ENCODE results near the gene SLC39A11.
"Not testable (repeated sequence)": the region's sequence is repeated elsewhere in the genome, so short reads cannot be mapped to it uniquely, and the experiment has no call there.

Gene SLC39A11

GRCh38 chr17:72797142-72797541, 295.3 kb downstream of the SLC39A11 start:
- H3K27me3 Mint-ChIP-seq = no peaks in the 10 kb centered on the region
- H3K4me1 Mint-ChIP-seq (ENCODE audit: low read depth) = no peaks in the 10 kb centered on the region
- peaks cover 61% of the 10 kb centered on the region for H3K36me3 Mint-ChIP-seq
- no peak overlapping the region for H3K27ac Mint-ChIP-seq
- peaks cover 32% of the 10 kb centered on the region for H3K9me3 Mint-ChIP-seq (ENCODE audit: low read depth)
- no peak overlapping the region for H3K4me3 Mint-ChIP-seq

DNA sequence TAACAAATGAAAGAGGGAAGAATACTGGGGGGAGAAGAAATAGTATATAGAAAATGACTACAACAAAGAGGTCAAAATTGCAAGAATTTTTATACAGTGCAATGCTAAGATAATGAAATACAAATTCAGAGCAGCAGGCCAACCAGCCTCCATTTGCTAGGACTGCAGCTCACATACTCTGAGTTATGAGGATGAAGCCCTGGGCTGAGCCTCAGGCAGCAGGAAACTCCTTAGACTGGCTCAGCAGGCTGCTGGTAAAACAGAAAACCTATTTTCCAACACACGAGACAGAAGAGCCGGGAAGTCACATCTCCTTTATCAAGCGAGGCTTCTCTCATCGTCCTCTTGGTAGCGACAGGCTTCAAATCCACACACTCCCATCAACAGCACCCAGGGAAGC, 296.5 kb downstream of the SLC39A11 start:
- Mint-ChIP-seq H3K27ac (no peak overlapping the region), H3K27me3 (no peaks in the 10 kb centered on the region), H3K36me3 (peaks cover 67% of the 10 kb centered on the region), H3K9me3 (ENCODE audit: low read depth) (peaks cover 36% of the 10 kb centered on the region), H3K4me3 (no peak overlapping the region), H3K4me1 (ENCODE audit: low read depth) (no peaks in the 10 kb centered on the region)

- H3K36me3 Mint-ChIP-seq = peaks cover 59% of the 10 kb centered on the region
- H3K27ac Mint-ChIP-seq = no peak overlapping the region
- H3K27me3 Mint-ChIP-seq = no peaks in the 10 kb centered on the region
- H3K9me3 Mint-ChIP-seq (ENCODE audit: low read depth) = peaks cover 26% of the 10 kb centered on the region
- no peak overlapping the region for H3K4me3 Mint-ChIP-seq
- no peaks in the 10 kb centered on the region for H3K4me1 Mint-ChIP-seq (ENCODE audit: low read depth)
Measured at GRCh38 chr17:72794152-72794551, 298.3 kb downstream of the SLC39A11 start.

GRCh38 chr17:72792771-72793170, 299.7 kb downstream of the SLC39A11 start:
- H3K9me3 Mint-ChIP-seq (ENCODE audit: low read depth) = peaks cover 26% of the 10 kb centered on the region
- H3K36me3 Mint-ChIP-seq = peaks cover 51% of the 10 kb centered on the region
- no peaks in the 10 kb centered on the region for H3K27me3 Mint-ChIP-seq
- no peak overlapping the region for H3K27ac Mint-ChIP-seq
- no peaks in the 10 kb centered on the region for H3K4me1 Mint-ChIP-seq (ENCODE audit: low read depth)
- H3K4me3 Mint-ChIP-seq = no peak overlapping the region

DNA sequence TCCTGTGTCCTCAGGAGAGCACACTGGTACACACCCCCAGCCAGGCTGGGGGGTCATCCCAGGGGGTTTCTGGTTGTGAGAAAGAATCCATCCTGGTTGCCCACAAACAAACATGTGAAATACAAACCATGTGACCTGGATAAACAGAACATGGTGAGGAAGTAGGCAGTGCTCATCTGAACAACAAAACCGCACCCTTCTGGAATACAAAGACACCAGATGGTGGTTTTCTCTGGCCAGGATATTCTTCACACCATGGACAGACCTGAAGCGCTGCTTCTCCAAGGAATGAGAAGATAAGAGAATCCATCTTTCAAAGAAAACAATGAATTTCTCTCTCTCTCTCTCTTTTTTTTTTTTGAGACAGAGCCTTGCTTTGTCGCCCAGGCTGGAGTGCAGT, 302.3 kb downstream of the SLC39A11 start:
- Mint-ChIP-seq H3K36me3 (peaks cover 38% of the 10 kb centered on the region), H3K4me3 (no peak overlapping the region), H3K27me3 (no peaks in the 10 kb centered on the region)

DNA sequence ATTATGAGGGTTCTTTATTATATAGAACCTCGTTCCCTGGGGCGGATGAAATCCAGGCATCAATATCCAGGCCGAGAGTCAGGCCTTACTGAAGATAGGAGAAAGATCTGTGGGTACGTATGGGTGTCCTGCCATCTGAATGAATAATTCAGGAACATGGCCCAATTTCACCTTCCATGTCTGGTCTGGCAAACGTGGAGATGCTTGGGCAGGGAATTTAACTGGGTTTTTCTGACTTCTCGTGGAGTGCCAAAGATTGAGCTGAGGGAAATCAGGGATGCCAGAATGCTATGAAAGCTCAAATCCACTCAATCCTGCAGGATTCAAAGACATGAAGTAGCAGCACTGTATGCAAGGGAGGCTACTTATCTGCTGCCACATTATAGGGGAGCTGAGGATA, 302.8 kb downstream of the SLC39A11 start:
- H3K4me1 Mint-ChIP-seq (ENCODE audit: low read depth) = no peaks in the 10 kb centered on the region
- H3K9me3 Mint-ChIP-seq (ENCODE audit: low read depth) = peaks cover 17% of the 10 kb centered on the region
- H3K4me3 Mint-ChIP-seq = no peak overlapping the region
- H3K27ac Mint-ChIP-seq = no peak overlapping the region
- H3K27me3 Mint-ChIP-seq = no peaks in the 10 kb centered on the region
- peaks cover 33% of the 10 kb centered on the region for H3K36me3 Mint-ChIP-seq

More for the DNA sequence above, 302.3 kb downstream of the SLC39A11 start:
- no peaks in the 10 kb centered on the region for H3K4me1 Mint-ChIP-seq (ENCODE audit: low read depth)
- H3K27ac Mint-ChIP-seq = no peak overlapping the region
- peaks cover 21% of the 10 kb centered on the region for H3K9me3 Mint-ChIP-seq (ENCODE audit: low read depth)

DNA sequence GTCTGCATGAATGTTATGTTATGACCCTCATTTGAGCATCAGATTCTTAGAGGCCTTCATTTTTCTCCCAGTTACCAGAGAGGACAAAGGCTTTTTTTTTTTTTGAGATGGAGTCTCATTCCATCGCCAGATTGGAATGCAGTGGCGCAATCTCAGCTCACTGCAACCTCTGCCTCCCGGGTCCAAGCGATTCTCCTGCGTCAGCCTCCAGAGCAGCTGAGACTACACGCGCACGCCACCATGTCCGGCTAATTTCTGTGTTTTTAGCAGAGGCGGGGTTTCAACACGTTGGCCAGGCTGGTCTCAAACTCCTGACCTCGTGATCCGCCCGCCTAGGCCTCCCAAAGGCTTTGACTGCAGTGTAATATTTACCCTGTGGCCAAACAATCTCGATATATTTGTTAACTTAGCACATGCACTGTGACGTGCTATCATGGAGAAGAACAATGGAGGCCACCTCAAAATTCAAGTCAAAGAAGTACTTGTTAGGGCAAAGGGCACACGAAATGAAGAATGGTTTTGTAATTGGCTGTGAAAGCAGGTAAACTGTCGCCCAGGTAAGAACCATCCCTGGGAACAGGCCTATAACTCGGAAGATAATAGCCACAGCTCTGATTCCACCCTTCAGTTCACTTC, 303.4 kb downstream of the SLC39A11 start:
- Mint-ChIP-seq H3K36me3 (peaks cover 27% of the 10 kb centered on the region), H3K27me3 (no peaks in the 10 kb centered on the region), H3K9me3 (ENCODE audit: low read depth) (peaks cover 13% of the 10 kb centered on the region), H3K27ac (no peak overlapping the region), H3K4me1 (ENCODE audit: low read depth) (no peaks in the 10 kb centered on the region), H3K4me3 (no peak overlapping the region)

DNA sequence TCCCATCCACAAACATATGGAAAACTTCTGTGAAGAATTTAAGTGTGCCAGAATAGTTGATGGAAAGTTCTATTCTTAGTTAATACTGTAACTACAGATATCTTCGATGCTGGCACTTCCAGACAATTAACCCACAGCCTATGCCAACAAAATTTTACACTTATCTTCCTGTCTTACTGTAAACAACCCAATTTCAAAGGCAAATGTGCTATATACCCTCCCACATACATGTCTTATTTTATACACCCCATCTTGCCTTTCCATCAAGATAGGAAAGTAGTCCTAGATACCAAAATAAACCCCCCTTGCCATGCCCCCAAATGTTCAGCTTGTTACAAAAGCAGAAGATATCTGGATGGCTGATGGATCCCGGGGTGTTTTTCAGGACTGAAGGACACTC, 306.3 kb downstream of the SLC39A11 start:
- H3K9me3 Mint-ChIP-seq (ENCODE audit: low read depth) = no peaks in the 10 kb centered on the region
- no peaks in the 10 kb centered on the region for H3K4me1 Mint-ChIP-seq (ENCODE audit: low read depth)
- no peak overlapping the region for H3K27ac Mint-ChIP-seq
- H3K27me3 Mint-ChIP-seq = no peaks in the 10 kb centered on the region
- no peak overlapping the region for H3K4me3 Mint-ChIP-seq
- peaks cover 4% of the 10 kb centered on the region for H3K36me3 Mint-ChIP-seq

GRCh38 chr17:72782985-72783701, 309.3 kb downstream of the SLC39A11 start:
- H3K27me3 Mint-ChIP-seq = no peaks in the 10 kb centered on the region
- H3K4me3 Mint-ChIP-seq = no peak overlapping the region
- no peaks in the 10 kb centered on the region for H3K9me3 Mint-ChIP-seq (ENCODE audit: low read depth)
- H3K4me1 Mint-ChIP-seq (ENCODE audit: low read depth) = no peaks in the 10 kb centered on the region
- no peak overlapping the region for H3K27ac Mint-ChIP-seq
- H3K36me3 Mint-ChIP-seq = no peaks in the 10 kb centered on the region

GRCh38 chr17:72782437-72782836, 310.1 kb downstream of the SLC39A11 start:
- H3K9me3 Mint-ChIP-seq (ENCODE audit: low read depth); H3K36me3 Mint-ChIP-seq; H3K27ac Mint-ChIP-seq; H3K27me3 Mint-ChIP-seq; H3K4me1 Mint-ChIP-seq (ENCODE audit: low read depth); H3K4me3 Mint-ChIP-seq: not testable (repeated sequence)

DNA sequence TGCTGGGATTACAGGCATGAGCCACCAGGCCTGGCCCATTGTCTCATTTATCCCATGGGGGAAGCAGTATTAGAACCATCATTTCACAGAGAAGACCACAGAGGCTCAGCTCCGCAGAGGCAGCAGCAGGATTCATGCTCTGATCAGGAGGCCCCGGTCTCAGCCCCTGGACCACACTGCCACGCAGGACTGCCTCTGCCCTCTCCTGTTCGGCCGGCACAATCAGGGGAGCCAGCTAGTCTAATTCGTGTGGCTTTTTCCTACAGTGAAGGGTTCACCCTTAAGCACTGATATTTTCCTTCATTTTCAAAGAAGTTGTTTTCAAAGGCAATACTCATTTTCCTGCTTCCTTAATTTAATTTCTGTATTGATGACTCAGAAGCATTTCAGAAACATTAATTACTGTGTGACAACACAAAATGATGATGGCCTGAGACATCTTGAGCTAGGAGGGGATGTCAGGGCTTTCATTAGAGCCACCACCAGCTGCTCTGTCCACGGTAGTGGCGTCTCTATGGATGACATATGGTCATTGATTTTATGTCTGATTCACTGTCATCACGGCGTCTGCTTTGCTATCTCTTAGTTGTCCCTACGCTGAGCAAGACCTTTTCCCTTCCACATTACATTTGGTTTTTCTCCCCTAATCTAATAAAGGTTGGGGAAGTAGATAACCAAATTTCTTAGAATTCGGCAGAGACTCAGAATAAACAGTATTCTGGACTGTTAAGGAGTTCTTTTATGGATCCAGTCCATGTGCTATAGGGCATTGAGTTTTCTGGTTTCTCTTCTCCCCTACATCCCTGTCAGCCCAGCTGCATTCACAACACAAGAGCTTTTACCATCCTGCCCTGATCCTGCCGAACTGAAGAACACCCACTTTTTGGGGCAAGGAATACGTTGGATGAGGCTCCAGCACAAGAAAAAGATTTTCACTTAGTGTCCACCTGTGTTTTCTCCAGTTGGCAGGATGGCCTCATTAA, 314.0 kb downstream of the SLC39A11 start:
- Mint-ChIP-seq H3K9me3 (ENCODE audit: low read depth) (no peaks in the 10 kb centered on the region), H3K27ac (no peak overlapping the region), H3K4me1 (ENCODE audit: low read depth) (no peaks in the 10 kb centered on the region), H3K27me3 (no peaks in the 10 kb centered on the region), H3K4me3 (no peak overlapping the region), H3K36me3 (peaks cover 3% of the 10 kb centered on the region)

DNA sequence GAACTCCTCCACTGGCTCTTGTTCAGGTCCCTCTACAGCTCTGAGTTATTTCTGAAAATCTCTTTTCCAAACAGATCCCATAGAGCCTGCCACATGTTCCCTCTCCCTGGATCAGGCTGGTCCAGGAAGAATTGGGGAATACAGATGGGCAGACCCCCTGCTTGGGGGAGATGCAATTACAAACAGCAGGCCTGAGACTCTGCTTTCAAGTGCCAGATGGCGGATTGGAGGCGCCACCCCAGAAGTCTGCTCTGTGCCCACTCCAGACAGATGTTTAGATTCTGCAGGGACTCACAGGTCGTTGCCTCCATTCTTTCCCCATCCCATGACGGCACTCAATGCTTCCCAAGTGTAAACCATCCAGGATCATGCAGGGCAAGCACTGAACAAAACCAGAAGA, 316.6 kb downstream of the SLC39A11 start:
- Mint-ChIP-seq H3K9me3 (ENCODE audit: low read depth) (no peaks in the 10 kb centered on the region), H3K27me3 (no peaks in the 10 kb centered on the region), H3K4me1 (ENCODE audit: low read depth) (no peaks in the 10 kb centered on the region), H3K4me3 (no peak overlapping the region), H3K27ac (no peak overlapping the region), H3K36me3 (peaks cover 16% of the 10 kb centered on the region)

DNA sequence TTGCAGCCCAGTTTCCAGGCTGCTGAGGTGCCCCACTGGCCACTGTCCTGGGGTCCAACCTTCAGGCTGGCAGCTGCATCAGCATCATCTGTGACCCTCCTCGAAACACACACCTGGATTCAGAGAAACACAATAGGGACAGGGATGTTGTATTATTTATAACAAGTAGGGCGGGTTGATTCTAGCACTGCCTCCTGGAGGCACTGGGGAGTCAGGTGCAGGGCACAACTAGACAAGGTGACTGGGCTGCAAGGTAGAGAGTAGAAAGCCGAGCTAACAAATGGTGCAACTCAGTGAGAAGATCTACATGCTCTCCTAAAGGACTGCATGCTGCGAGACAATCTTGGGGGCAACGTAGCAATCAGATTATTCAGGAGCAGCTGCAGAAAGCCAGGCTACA, 317.3 kb downstream of the SLC39A11 start:
- H3K36me3 Mint-ChIP-seq = peaks cover 21% of the 10 kb centered on the region

DNA sequence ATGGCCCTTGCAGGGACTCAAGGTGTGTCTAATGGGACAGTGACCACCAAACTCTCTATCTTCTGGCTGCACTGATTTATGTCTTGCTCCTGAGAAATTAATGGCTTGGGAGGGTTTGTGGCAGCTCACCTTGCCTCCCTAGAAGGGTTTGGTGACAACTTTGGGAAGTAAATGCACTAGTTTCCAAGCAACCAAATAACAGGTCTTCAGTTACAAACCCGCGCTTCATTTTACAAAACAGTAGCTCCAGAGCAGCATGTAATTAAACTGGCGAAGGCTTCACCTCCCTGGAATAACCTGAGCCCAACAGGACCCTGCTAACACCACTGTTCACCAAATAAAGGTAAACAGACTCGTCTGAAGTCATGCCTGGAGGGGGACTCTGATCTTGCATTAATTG, 318.3 kb downstream of the SLC39A11 start:
- Mint-ChIP-seq H3K27ac (no peak overlapping the region), H3K27me3 (no peaks in the 10 kb centered on the region), H3K9me3 (ENCODE audit: low read depth) (peaks cover 4% of the 10 kb centered on the region), H3K36me3 (peaks cover 25% of the 10 kb centered on the region), H3K4me3 (no peak overlapping the region), H3K4me1 (ENCODE audit: low read depth) (no peaks in the 10 kb centered on the region)

More for the DNA sequence above, 317.3 kb downstream of the SLC39A11 start:
- Mint-ChIP-seq H3K9me3 (ENCODE audit: low read depth) (peaks cover 4% of the 10 kb centered on the region), H3K4me1 (ENCODE audit: low read depth) (no peaks in the 10 kb centered on the region), H3K27me3 (no peaks in the 10 kb centered on the region), H3K4me3 (no peak overlapping the region), H3K27ac (no peak overlapping the region)

DNA sequence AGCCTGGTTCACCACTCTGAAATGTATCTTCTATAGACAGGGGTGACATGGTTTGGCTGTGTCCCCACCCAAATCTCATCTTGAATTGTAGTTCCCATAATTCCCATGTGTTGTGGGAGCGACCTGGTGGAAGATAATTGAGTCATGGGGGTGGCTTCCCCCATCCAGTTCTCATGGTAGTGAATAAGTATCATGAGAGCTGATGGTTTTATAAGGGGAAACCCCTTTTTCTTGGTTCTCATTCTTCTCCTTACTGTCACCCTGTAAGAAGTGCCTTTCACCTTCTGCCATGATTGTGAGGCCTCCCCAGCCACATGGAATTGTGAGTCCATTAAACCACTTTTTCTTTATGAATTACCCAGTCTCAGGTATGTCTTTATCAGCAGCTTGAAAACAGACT, 319.3 kb downstream of the SLC39A11 start:
- not testable (repeated sequence) for H3K4me3 Mint-ChIP-seq; H3K27ac Mint-ChIP-seq; H3K4me1 Mint-ChIP-seq (ENCODE audit: low read depth); H3K9me3 Mint-ChIP-seq (ENCODE audit: low read depth); H3K27me3 Mint-ChIP-seq
- H3K36me3 Mint-ChIP-seq = peaks cover 28% of the 10 kb centered on the region
